ENCODE data around the gene EMC8.

Gene EMC8

GRCh38 chr16:85784813-85785212 is 14.5 kb downstream of the EMC8 start:
- no peak for DNase-seq (ENCODE audit: low read depth in 2 of 2)

- no peak for DNase-seq (ENCODE audit: low read depth in 2 of 2)
Measured at GRCh38 chr16:85783441-85783840, 15.9 kb downstream of the EMC8 start.

- DNase-seq (ENCODE audit: low read depth in 2 of 2), result no peak
Measured at GRCh38 chr16:85782451-85782850, 16.9 kb downstream of the EMC8 start.

- DNase-seq (ENCODE audit: low read depth in 2 of 2), result no peak
Measured at GRCh38 chr16:85781695-85782370, 17.5 kb downstream of the EMC8 start.

GRCh38 chr16:85781156-85781555 is 18.2 kb downstream of the EMC8 start:
- no peak for DNase-seq (ENCODE audit: low read depth in 2 of 2)

GRCh38 chr16:85780281-85780680 is 19.1 kb downstream of the EMC8 start:
- DNase-seq (ENCODE audit: low read depth in 2 of 2), result no peak

GRCh38 chr16:85778873-85779272 is 20.5 kb downstream of the EMC8 start:
- DNase-seq (ENCODE audit: low read depth in 2 of 2), result no peak

GRCh38 chr16:85777583-85778310 is 21.6 kb downstream of the EMC8 start:
- no peak for DNase-seq (ENCODE audit: low read depth in 2 of 2)

GRCh38 chr16:85774811-85775210 is 24.5 kb downstream of the EMC8 start:
- no peak for DNase-seq (ENCODE audit: low read depth in 2 of 2)

GRCh38 chr16:85774136-85774535 is 25.2 kb downstream of the EMC8 start:
- no peak for DNase-seq (ENCODE audit: low read depth in 2 of 2)

GRCh38 chr16:85773044-85773443 is 26.3 kb downstream of the EMC8 start:
- DNase-seq (ENCODE audit: low read depth in 2 of 2), result no peak

- no peak for DNase-seq (ENCODE audit: low read depth in 2 of 2)
Measured at GRCh38 chr16:85770741-85771140, 28.6 kb downstream of the EMC8 start.

GRCh38 chr16:85768199-85768598 is 31.1 kb downstream of the EMC8 start:
- DNase-seq (ENCODE audit: low read depth in 2 of 2), result no peak

- no peak for DNase-seq (ENCODE audit: low read depth in 2 of 2)
Measured at GRCh38 chr16:85767531-85767930, 31.8 kb downstream of the EMC8 start.

- no peak for DNase-seq (ENCODE audit: low read depth in 2 of 2)
Measured at GRCh38 chr16:85765767-85766166, 33.6 kb downstream of the EMC8 start.

- DNase-seq (ENCODE audit: low read depth in 2 of 2), result no peak
Measured at GRCh38 chr16:85765211-85765610, 34.1 kb downstream of the EMC8 start.

- DNase-seq (ENCODE audit: low read depth in 2 of 2), result no peak
Measured at GRCh38 chr16:85763616-85764015, 35.7 kb downstream of the EMC8 start.

- no peak for DNase-seq (ENCODE audit: low read depth in 2 of 2)
Measured at GRCh38 chr16:85762970-85763369, 36.4 kb downstream of the EMC8 start.

- no peak for DNase-seq (ENCODE audit: low read depth in 2 of 2)
Measured at GRCh38 chr16:85761861-85762260, 37.5 kb downstream of the EMC8 start.

- no peak for DNase-seq (ENCODE audit: low read depth in 2 of 2)
Measured at GRCh38 chr16:85759631-85760419, 39.5 kb downstream of the EMC8 start.

- DNase-seq (ENCODE audit: low read depth in 2 of 2), result no peak
Measured at GRCh38 chr16:85759136-85759535, 40.2 kb downstream of the EMC8 start.

GRCh38 chr16:85757341-85757822 is 42.0 kb downstream of the EMC8 start:
- no peak for DNase-seq (ENCODE audit: low read depth in 2 of 2)

Measured in stimulated activated CD4-positive, alpha-beta T cell treated with anti-CD3 and anti-CD28 coated beads, Interleukin-12 subunit alpha, Interleukin-12 subunit beta, amount 100 ng/mL, for 24 hours (primary cell).